Erythroblast (primary cell): Measurements from ENCODE around the gene TSHZ2.

Experiments used
- GATA1 ChIP-seq: IDR thresholded peaks from 2 replicates; pipeline ENCODE4 v1.6.1; 2011; ENCODE audit warnings: low read depth, mild to moderate bottlenecking, control low read depth, low read length, moderate library complexity
- POLR2A ChIP-seq: IDR thresholded peaks from 2 replicates; pipeline ENCODE4 v1.6.1; 2011; ENCODE audit warnings: mild to moderate bottlenecking, low read length

GRCh38 chr20:53194306-53195290, 222.4 kb downstream of the TSHZ2 start:
- no peak for TF ChIP-seq POLR2A
- no peak for TF ChIP-seq GATA1
